Measurements from ENCODE around the gene TUBA3C. TPM values are rescaled to one million over a fixed set of nuclear protein-coding genes. Genes with fewer than 3 reads are reported as not detected.
"Not testable (repeated sequence)": the region's sequence is repeated elsewhere in the genome, so short reads cannot be mapped to it uniquely, and the experiment has no call there.

Gene TUBA3C
- not detected for polyA plus RNA-seq (ENCODE audit: insufficient read length in 4 of 4)

DNA sequence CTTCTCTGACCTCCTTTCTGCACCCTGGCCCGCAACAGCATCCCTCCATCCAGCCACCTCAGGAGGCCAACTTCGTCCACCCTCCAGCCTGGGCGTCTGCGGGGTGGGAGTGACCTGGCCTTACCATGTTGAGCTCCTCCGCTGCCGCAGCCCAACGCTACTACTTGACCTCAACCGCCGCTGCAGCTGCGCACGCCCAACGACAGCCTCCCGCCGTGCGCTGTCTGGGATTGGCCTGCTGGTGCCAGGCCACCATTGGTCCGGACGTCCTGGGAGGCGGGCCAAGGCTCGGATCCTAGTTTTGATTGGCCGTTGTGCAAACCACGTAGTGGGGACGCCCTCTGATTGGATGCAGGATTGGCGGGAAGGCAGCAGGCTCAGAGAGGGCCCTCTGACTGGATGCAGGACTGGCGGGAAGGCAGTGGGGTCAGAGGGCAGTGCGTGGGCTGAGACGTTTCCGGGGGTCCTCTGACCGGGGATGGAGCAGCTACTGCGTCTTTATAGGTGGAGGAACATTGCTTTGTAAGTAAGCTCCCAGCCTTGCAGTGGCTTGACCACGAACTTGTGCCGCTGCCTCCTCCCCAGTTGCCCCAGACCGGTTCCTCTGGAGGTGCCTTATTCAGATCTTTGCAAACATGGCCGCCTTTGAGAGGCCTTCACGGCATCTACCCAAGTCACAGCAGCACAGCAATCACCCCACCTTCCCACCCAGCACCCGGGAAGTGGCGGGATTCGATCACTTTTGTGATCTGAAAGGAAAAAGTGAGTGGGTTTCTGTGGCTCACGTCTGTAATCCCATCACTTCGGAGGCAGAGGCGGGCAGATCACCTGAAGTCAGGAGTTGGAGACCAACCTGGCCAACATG, at the start of gene TUBA3C:
TSS of gene TUBA3C (minus strand) at position 204 of the 865 bp plus-strand sequence. CDS start at position 127, 77 bp downstream.
- no peak for DNase-seq (ENCODE audit: low read depth in 4 of 4, low spot score in 3 of 4)

DNA sequence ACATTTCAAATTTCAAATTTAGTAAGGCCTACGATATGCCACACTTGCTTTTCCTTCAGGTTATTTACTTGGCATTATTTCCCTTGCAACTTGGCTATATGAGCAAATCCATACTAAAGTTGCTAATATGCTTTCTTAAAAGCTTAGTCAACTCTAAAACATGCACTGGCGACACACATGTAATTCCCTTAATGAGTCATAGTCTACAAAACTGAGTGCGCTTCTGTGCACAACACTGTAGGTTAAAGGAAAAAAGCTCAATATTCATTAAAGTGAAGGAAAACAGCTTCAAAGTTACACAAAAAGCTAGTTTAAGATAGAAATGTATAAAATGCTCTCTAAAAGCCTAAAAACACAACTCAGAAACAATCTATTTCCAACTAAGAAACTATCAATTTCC, 25.8 kb upstream of the TUBA3C start:
- DNase-seq (ENCODE audit: low read depth in 4 of 4, low spot score in 3 of 4): not testable (repeated sequence)

DNA sequence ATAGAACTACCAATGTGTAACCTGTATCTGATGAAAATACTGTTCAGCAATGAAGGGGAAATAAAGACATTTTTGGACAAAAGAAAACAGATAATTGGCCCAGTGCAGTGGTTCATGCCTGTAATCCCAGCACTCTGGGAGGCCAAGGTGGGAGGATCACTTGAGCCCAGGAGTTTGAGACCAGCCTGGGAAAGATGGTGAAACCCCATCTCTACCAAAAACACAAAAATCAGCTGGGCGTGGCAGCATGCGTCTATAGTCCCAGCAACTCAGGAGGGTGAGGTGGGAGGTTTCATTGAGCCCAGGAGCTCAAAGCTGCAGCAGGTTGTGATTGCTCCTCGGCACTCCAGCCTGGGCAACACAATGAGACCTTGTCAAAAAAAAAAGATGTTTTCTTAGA, 11.0 kb upstream of the TUBA3C start:
- not testable (repeated sequence) for DNase-seq (ENCODE audit: low read depth in 4 of 4, low spot score in 3 of 4)

DNA sequence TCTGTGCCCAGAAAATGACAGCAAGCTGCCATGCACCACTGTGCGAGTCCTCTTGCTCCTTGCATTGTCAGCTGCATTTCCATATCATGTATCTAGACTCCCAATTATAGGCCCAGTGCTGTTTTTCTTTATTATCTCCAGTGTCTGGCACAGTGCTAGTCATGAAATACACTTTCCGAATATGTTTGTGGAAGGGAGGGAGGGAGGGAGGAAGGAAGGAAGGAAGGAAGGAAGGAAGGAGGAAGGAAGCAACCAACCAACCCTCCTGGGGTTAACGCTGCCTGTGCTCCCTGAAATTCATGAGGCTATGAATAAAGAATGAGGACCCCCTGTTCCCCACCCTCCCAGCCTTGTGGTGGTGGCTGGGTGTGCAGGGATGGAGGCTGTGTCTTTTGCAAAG, 8.3 kb upstream of the TUBA3C start:
- not testable (repeated sequence) for DNase-seq (ENCODE audit: low read depth in 4 of 4, low spot score in 3 of 4)

DNA sequence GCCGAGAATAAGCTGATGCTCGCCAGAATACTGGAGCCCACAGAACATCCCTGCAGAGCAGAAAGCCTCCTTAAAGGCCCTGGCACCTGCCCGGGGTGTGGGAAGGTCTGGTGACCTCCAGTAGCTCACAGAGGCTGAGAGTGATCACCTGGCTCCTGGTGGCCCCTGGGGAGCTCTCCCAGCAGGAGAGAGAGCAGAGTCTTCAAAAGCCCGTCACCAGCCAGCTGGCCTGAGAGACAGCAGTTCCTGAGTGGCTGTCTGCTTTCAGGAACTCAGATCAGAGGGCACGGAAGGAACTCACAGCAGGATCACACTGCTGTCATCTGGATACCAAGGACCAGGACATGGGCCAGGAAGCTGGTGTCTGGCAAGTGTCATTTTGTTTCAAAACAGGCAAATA, 7.7 kb upstream of the TUBA3C start:
- DNase-seq (ENCODE audit: low read depth in 4 of 4, low spot score in 3 of 4): not testable (repeated sequence)

DNA sequence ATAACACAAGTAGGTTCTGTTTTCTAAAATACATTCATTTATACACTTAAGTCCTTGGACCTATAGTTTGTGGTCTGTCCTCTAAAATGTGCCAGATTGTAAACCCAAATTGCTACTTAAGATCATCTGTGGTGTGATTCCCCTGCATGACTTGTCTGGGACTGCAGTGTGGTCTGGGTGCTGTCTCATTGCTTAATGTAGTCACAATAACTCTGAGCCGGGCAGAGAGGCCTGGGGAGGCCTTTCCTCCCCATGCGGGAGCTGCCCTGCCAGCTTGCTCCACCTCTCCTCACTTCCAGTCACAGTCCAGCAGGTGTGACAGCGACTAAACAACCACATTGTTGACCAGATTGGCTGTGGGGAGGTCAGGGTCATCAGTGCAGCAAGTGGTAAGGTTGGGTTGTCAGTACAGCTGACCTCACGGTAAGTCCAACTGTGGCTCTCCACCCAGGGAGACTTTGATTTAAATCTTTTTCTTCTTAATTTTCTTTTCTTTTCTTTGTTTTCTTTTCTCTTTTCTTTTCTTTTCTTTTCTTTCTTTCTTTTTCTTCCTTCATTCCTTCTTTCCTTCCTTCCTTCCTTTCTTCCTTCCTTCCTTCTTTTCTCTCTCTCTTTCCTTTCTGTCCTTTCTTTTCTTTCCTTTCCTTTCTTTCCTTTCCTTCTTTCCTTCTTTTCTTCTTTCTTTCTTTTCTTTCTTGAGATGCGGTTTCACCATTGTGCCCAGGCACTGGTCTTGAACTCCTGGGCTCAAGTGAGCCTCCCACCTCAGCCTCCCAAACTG, 4.4 kb upstream of the TUBA3C start:
- no peak for DNase-seq (ENCODE audit: low read depth in 4 of 4, low spot score in 3 of 4)

DNA sequence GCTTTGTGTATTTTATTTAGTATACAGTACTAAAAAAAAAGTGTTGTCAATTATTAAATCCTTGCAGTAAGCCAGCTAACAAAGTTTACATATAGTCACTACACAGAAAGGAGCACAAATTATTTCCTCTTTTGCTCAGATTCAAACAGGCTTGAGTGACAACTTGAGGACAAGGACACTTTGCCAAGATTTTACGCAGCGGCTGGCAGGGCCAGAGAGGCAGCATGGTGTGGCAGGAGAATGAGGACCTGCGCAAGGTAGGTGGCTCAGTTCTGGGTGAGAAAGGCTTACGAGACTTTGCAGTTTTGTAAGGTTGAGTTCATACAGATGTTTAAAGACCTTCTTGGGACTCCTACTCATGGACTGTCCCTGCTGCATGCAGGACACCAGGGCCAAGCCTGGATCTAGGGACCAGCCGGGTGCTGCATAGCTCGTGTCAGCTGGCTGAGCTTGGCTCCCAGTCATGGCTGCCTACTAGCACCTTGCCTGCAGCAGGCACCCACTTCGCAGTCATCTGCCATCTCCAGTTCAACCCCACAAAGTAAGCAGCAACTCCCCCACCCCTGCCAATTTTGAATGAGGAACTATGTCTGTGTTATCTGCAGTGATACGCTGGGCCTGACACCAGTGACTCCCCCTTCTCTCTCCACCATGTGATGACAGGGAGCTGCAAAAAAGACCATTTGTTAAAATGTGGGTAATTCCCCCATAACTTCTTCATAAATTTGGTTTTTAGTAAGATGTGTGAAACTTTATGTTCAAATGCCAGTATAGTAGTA, 3.7 kb upstream of the TUBA3C start:
- DNase-seq (ENCODE audit: low read depth in 4 of 4, low spot score in 3 of 4): no peak

DNA sequence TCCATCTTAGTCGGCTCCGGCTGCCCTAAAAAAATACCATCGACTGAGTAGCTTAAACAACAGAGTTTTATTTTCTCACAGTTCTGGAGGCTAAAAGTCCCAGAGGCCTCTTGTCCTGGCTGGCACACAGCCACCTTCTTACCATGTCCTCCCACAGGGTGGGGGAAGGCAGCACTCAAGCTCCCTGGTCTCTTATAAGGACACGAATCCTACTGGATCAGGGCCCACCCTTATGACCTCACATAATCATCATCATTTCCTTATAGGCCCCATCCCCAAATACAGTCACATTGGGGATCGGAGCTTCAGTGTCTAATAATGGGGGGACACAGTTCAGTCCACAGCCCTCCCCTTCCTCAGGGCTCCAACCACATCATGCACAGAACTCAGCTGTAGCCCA, 2.6 kb upstream of the TUBA3C start:
- DNase-seq (ENCODE audit: low read depth in 4 of 4, low spot score in 3 of 4): no peak

DNA sequence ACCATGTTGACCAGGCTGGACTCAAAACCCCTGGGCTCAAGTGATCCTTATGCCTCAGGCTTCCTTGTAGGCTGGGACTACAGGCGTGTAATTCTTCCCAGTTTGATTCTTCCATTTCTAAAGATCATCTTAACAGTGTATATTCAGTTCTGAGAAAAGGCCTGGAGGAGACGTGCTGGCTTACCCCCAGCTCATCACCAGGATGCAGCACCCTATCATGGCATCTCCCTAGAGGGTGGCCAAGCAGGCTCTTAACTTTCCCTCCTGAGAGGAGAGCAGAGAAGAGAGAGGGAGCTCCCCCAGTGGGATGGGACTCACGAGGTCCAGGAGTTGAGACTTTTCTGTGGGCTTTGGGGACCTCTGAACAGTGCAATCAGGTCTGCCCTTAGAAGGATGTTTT, 2.1 kb upstream of the TUBA3C start:
- no peak for DNase-seq (ENCODE audit: low read depth in 4 of 4, low spot score in 3 of 4)

DNA sequence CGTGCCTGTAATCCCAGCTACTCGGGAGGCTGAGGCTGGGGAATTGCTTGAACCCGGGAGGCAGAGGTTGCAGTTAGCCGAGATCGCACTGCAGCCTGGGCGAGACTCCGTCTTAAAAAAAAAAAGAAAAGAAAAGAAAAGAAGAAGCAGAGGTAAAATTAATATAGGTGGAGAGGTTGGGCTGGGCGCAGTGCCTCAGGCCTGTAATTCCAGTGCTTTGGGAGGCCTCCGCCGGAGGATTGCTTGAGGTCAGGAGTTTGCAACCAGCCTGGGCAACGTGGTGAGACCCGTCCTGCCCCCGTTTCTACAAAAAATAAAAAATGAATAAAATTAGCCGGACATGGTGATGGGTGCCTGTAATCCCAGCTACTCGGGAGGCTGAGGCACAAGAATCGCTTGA, 912 bp upstream of the TUBA3C start:
- no peak for DNase-seq (ENCODE audit: low read depth in 4 of 4, low spot score in 3 of 4)

DNA sequence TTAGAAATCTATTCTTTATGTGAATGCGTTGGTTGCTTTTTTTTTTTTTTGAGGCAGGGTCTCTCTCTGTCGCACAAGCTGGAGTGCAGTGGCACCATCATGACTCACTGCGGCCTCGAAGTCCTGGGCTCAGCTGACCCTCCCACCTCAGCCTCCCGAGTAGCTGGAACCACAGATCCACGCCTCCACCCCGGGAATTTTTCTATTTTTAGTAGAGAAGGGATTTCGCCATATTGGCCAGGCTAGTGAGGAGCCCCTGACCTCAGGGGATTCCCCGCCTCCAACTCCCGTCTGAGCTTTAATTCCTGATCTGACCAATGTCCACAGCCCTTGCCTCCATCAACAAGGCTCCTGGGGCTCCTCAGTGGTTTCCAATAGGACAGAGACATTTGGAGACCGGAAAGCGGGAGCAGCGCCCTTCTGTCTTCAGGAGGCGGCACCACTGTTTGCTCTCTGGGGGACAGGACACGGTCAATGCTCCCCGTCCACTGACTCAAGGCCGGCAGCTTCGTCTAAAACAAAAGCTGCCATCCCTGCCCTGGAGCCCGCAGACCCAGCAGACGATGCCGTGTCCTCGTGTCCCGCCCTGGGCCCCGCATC, 503 bp downstream of the TUBA3C start:
- DNase-seq (ENCODE audit: low read depth in 4 of 4, low spot score in 3 of 4): no peak

DNA sequence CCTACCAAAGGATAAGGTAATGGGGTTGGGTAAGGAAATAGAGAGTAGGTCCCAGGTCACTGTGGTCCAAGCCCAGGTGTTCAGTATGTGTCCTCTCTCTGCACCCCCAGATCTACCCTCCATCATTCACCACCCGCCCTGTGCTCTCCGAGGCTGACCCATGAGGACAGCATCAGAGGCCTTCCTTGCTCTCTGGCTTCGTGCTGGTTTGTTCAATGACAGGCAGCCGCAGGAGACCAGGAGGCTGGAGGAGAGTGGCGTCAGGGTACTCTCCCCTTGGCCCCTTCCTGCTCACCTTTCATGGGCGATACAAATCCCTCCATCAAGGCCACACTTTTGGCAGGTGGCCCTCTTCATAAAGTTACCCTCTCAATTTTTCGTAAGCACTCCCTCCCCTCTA, 1.7 kb downstream of the TUBA3C start:
- no peak for DNase-seq (ENCODE audit: low read depth in 4 of 4, low spot score in 3 of 4)

DNA sequence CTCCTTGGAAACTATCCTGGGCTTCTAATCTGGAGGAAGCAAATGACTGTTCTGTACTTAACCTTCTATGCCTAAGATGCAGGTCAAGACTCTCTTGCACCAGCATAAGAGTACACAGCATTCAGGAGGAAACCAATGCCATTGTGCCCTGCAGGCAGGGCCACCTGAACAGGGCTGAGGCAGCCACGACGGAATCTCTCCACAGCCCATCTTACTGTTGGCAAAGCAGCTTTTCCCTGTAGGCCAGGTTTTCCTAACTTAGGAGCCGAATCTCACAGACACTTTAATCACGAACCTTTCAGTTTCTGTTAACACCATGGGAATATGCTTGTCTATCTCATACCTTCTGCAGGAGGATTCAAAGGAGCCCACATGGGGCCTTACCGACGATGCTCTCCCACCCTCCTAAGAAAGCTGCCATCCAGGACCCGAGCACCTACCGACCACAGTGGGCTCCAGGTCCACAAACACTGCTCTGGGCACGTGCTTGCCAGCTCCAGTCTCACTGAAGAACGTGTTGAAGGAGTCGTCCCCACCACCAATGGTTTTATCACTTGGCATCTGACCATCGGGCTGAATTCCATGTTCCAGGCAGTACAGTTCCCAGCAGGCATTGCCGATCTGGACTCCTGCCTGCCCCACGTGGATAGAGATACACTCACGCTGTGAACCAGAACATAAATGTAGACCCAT, 2.6 kb downstream of the TUBA3C start:
- DNase-seq (ENCODE audit: low read depth in 4 of 4, low spot score in 3 of 4): no peak

DNA sequence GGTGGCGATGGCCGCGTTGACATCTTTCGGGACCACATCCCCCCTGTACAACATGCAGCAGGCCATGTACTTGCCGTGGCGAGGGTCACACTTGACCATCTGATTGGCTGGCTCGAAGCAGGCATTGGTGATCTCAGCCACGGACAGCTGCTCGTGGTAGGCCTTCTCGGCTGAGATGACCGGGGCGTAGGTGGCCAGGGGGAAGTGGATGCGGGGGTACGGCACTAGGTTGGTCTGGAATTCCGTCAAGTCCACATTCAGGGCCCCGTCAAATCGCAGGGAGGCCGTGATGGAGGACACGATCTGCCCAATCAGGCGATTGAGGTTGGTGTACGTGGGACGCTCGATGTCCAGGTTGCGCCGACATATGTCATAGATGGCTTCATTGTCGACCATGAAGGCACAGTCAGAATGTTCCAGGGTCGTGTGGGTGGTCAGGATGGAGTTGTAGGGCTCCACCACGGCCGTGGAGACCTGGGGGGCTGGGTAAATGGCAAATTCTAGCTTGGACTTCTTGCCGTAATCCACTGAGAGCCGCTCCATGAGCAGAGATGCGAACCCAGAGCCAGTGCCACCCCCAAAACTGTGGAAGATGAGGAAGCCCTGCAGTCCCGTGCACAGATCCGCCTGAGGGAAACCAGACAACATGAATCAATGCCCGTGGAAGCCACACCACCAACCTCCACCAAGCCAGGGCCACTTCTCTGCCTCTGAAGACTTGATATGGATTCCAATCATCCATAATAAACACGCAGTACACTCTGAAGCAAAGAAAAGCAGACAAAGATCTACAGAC, 4.4 kb downstream of the TUBA3C start:
- not testable (repeated sequence) for DNase-seq (ENCODE audit: low read depth in 4 of 4, low spot score in 3 of 4)

DNA sequence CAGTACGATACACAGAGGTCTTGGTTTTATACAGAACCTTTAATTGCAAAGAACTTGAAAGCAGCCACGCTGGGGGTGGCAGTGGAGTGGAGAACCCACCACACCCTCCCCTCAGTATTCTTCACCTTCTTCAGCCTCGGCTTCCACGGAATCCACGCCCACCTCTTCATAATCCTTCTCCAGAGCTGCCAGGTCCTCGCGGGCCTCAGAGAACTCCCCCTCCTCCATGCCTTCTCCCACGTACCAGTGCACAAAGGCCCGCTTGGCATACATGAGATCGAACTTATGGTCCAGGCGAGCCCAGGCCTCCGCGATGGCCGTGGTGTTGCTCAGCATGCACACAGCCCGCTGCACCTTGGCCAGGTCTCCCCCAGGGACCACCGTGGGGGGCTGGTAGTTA, 7.9 kb downstream of the TUBA3C start:
- no peak for DNase-seq (ENCODE audit: low read depth in 4 of 4, low spot score in 3 of 4)

DNA sequence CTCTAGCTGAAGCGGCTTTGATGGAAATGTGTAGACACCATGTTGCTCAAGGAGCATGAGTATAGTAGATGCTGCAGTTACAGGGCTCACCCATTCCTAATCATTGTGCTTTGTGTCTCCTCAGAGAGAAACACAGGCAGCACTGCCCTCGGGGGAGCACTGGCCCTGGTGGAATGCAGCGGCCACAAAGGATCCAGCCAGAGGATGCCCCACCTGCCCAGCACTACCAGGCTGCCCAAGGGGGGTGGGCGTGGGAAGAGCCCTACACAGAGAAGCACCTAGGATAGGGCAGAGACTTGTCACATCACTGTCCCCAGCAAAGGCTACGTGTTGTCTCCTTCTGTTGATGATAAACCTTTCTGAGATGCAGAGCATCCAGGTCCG, 9.0 kb downstream of the TUBA3C start:
- DNase-seq (ENCODE audit: low read depth in 4 of 4, low spot score in 3 of 4): no peak

DNA sequence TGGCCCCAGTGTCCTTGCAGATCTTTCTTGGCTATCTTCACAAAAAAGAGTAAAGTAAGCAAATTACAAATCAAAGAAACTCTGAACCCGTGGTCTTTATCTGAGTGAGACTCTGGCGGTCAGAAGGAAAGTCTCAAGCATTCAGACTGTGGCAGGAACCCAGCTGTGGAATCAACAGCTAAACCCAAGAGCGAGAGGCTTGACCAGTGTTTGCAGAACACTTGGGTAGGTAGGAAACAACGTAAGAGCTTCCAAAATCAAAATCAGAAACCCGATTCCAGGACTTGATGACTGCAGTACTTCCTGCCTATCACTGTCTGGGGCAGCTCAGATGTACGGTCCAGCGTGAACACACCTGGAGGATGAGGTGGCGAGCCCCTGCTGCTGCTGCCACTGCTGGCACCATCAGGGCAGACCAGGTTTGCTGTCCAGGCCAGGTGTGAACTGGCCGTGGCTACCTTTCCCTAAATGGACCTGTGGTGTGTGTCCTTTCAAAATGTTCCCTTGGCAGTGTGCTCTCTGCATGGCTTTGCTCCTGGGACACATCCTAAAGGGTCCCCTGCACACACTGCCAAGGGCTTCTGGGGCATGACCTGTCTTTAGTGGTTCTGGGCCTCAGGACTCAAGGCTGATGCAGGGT, 9.5 kb downstream of the TUBA3C start:
- DNase-seq (ENCODE audit: low read depth in 4 of 4, low spot score in 3 of 4): no peak

DNA sequence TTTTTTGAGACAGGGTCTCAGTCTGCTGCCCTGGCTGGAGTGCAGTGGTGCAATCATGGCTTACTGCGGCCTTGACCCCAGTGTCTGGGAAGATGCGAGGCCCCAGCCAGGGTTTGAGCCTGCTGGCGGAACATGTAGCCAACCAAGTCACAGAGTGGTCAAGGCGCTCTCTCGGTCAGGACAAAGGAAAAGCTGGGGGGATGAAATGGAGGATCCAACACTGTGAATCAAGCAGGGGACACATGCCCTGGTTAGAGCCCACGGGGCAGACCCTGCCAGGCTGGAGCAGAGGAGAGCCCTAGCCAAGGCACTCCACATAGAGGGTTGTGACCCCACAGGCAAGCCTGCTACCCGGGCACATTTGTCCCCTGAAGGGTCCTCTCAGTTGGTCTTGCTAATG, 10.1 kb downstream of the TUBA3C start:
- DNase-seq (ENCODE audit: low read depth in 4 of 4, low spot score in 3 of 4): no peak

DNA sequence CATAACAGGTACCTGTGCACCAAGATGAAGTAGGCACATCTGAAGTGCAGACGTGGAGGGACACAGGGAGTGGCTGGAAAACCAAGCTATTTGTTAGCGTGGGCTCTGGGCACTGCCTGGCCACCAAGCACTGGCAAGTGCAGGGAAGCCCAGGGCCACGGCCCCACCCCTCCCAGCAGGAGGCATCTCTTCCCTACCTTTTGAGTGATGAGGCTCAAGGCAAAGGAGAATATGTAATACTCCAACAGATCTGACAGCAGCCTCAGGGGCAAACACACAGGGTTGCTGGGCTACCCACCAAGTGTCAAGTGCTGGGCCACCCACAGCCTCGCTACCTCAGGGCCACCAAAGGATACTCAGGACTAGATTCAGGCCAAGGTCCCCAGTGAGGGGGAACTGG, 11.6 kb downstream of the TUBA3C start:
- no peak for DNase-seq (ENCODE audit: low read depth in 4 of 4, low spot score in 3 of 4)
